ENCODE results near the gene SH3PXD2A. TPM values are rescaled to one million over a fixed set of nuclear protein-coding genes. Genes with fewer than 3 reads are reported as not detected.

Gene SH3PXD2A
- total RNA-seq, 1 donor = 29.0 TPM

DNA sequence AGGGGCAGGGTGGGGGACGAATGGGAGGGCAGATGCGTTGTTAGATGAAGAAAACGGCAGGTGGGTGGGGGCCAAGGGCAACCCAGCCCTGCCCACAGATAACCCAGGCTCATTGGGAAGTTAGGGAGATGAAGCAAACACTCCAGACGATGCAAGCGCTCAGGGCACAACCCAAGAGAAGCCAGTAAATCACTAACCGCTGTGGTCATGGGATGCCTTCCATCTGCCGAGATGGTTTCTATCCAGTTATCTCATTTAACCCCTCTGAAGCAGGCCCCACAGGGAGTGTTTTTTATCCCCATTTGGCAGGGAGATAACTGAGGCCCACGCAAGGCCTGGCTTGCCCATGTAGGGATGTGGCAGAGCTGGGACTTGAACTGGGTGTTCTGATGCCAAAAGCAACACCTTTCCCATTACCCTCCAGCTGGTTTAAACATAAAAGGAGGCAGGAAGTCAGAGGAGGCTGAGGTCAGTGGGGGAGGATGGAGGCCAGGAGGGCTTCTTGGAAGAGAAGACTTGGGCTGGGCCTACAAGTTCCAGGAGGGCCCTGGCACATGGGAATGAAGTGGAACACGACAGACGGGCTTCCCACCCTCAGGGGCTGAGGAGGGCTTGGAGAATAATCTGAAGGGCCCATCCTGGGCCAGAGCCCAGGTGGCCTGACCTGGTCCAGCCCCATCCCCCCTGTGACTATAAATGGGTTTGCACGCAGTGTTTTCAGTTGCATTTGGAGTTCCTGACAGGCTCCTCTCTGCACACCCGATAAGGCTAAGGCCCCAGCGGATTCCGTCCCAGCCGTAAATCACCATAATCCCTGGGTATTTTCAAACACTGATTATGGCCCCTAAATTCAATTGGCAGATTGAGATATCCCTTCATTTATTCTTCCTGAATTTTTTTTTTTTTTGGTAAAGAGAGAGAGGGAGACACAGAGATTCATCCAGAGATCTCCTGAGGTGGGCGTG, 281.0 kb downstream of the SH3PXD2A start:
- Histone ChIP-seq H2AFZ (ENCODE audit: low read length) (no peak overlapping the region), H3K4me2 (ENCODE audit: insufficient read depth, low read length) (no peak overlapping the region), H4K20me1 (ENCODE audit: insufficient read depth, low read length) (no peaks in the 10 kb centered on the region), H3K4me3 (ENCODE audit: insufficient read depth, low read length) (no peak overlapping the region), H3K27me3 (ENCODE audit: insufficient read depth, low read length) (peaks cover 45% of the 10 kb centered on the region), H3K4me1 (ENCODE audit: insufficient read depth, low read length) (no peaks in the 10 kb centered on the region), H3K9me3 (ENCODE audit: low read depth, low read length) (no peaks in the 10 kb centered on the region), H3K36me3 (ENCODE audit: insufficient read depth, low read length) (no peaks in the 10 kb centered on the region), H3K27ac (ENCODE audit: low read depth, low read length) (no peak overlapping the region), H3K79me2 (ENCODE audit: insufficient read depth, low read length) (no peaks in the 10 kb centered on the region)
- no peak for DNase-seq (ENCODE audit: insufficient read length, low spot score, missing footprints)
- TF ChIP-seq, protein P1, sequence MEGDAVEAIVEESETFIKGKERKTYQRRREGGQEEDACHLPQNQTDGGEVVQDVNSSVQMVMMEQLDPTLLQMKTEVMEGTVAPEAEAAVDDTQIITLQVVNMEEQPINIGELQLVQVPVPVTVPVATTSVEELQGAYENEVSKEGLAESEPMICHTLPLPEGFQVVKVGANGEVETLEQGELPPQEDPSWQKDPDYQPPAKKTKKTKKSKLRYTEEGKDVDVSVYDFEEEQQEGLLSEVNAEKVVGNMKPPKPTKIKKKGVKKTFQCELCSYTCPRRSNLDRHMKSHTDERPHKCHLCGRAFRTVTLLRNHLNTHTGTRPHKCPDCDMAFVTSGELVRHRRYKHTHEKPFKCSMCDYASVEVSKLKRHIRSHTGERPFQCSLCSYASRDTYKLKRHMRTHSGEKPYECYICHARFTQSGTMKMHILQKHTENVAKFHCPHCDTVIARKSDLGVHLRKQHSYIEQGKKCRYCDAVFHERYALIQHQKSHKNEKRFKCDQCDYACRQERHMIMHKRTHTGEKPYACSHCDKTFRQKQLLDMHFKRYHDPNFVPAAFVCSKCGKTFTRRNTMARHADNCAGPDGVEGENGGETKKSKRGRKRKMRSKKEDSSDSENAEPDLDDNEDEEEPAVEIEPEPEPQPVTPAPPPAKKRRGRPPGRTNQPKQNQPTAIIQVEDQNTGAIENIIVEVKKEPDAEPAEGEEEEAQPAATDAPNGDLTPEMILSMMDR (IDR thresholded peaks at IDR 0.05; ENCODE audit: extremely low read depth, low read depth, low read length) = no peak

DNA sequence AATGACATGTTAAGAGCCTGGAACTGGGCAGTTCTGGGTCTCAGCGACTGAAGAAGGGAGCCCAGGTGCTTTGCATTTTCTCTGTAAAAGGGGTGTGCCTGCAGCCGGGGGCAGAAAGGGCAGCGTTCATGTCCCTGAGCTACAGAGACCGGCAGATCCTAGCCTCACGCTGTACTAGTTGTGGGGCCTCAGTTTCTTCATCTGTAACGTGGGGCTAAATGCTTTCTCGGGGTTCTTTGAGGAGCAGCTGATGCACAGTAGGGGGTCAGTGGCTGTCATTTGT, 282.2 kb downstream of the SH3PXD2A start:
- Histone ChIP-seq H3K4me2 (ENCODE audit: insufficient read depth, low read length) (no peak overlapping the region), H3K4me3 (ENCODE audit: insufficient read depth, low read length) (no peak overlapping the region), H3K9me3 (ENCODE audit: low read depth, low read length) (no peaks in the 10 kb centered on the region), H3K27me3 (ENCODE audit: insufficient read depth, low read length) (peaks cover 40% of the 10 kb centered on the region), H3K36me3 (ENCODE audit: insufficient read depth, low read length) (no peaks in the 10 kb centered on the region), H3K27ac (ENCODE audit: low read depth, low read length) (no peak overlapping the region), H3K4me1 (ENCODE audit: insufficient read depth, low read length) (no peaks in the 10 kb centered on the region), H2AFZ (ENCODE audit: low read length) (no peak overlapping the region), H4K20me1 (ENCODE audit: insufficient read depth, low read length) (no peaks in the 10 kb centered on the region), H3K79me2 (ENCODE audit: insufficient read depth, low read length) (no peaks in the 10 kb centered on the region)
- TF ChIP-seq, protein P1 (IDR thresholded peaks at IDR 0.05; ENCODE audit: extremely low read depth, low read depth, low read length) = no peak
- no peak for DNase-seq (ENCODE audit: insufficient read length, low spot score, missing footprints)

DNA sequence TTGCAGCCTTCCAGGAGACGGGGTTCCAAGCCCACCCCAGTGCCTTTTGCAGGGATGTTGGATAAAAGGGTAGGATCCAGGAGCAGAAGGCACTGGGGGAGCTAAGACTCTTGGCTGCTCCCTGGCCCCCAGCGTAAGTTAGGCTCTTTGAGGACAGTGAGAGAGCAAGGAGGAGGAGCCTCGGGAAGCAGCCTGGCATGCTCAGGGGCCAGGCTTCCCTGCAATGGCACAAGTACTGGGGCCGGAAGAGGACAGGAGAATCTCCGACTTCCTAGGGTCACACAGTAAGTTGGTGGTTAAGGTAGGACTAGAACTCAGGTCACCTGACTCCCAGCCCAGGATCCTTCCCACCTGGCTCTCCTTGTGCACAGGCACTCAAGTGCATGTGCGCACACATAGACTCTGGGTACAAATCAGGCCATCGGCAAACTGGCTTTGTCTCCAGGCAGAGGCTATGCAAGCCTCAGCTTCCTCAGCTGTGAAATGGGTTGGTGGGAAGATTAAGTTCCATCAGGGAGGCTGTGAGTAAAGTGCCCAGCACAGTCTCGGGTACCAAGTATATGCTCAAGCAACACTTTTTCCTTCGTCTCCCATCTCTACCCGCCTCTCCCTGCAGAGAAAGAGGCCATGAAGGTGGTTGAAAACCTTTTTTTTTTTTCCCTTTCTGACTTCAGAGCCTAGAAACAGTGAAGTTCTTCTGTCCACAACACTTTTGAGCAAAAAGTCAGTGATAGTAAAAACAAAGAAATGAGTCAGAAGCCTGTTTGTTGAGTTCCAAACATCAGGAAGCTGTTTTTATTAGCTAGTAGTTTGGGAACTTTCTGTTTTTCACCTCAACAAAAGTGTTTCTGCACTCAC, 282.8 kb downstream of the SH3PXD2A start:
- H3K79me2 ChIP-seq (ENCODE audit: insufficient read depth, low read length) = no peaks in the 10 kb centered on the region
- H3K4me3 ChIP-seq (ENCODE audit: insufficient read depth, low read length) = no peak overlapping the region
- H2AFZ ChIP-seq (ENCODE audit: low read length) = no peak overlapping the region
- TF ChIP-seq, protein P1 (IDR thresholded peaks at IDR 0.05; ENCODE audit: extremely low read depth, low read depth, low read length) = no peak
- no peak overlapping the region for H3K4me2 ChIP-seq (ENCODE audit: insufficient read depth, low read length)
- no peaks in the 10 kb centered on the region for H3K9me3 ChIP-seq (ENCODE audit: low read depth, low read length)
- no peaks in the 10 kb centered on the region for H4K20me1 ChIP-seq (ENCODE audit: insufficient read depth, low read length)
- H3K27ac ChIP-seq (ENCODE audit: low read depth, low read length) = no peak overlapping the region
- DNase-seq (ENCODE audit: insufficient read length, low spot score, missing footprints) = no peak
- H3K36me3 ChIP-seq (ENCODE audit: insufficient read depth, low read length) = no peaks in the 10 kb centered on the region
- H3K27me3 ChIP-seq (ENCODE audit: insufficient read depth, low read length) = peaks cover 35% of the 10 kb centered on the region
- H3K4me1 ChIP-seq (ENCODE audit: insufficient read depth, low read length) = no peaks in the 10 kb centered on the region

DNA sequence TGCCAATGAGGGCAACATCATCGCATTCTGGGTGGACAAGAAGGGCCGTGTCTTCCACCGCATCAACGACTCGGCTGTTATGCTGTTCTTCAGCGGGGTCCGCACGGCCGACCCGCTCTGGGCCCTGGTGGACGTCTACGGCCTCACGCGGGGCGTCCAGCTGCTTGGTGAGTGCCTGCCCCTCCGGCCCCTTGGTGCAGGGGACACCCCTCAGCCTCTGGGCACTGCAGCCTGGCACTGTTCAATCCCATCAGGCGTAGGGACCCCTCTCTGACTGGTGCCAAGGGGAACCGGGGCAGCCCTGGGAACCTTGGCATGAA, 283.8 kb downstream of the SH3PXD2A start:
- TF ChIP-seq, protein P1 (IDR thresholded peaks at IDR 0.05; ENCODE audit: extremely low read depth, low read depth, low read length) = no peak
- Histone ChIP-seq H2AFZ (ENCODE audit: low read length) (no peak overlapping the region), H3K4me1 (ENCODE audit: insufficient read depth, low read length) (no peaks in the 10 kb centered on the region), H4K20me1 (ENCODE audit: insufficient read depth, low read length) (no peaks in the 10 kb centered on the region), H3K4me2 (ENCODE audit: insufficient read depth, low read length) (no peak overlapping the region), H3K4me3 (ENCODE audit: insufficient read depth, low read length) (no peak overlapping the region), H3K27me3 (ENCODE audit: insufficient read depth, low read length) (peaks cover 26% of the 10 kb centered on the region), H3K36me3 (ENCODE audit: insufficient read depth, low read length) (no peaks in the 10 kb centered on the region), H3K27ac (ENCODE audit: low read depth, low read length) (no peak overlapping the region), H3K9me3 (ENCODE audit: low read depth, low read length) (no peaks in the 10 kb centered on the region), H3K79me2 (ENCODE audit: insufficient read depth, low read length) (no peaks in the 10 kb centered on the region)
- no peak for DNase-seq (ENCODE audit: insufficient read length, low spot score, missing footprints)
